ENCODE results near the gene SNX32. TPM values are rescaled to one million over a fixed set of nuclear protein-coding genes. Genes with fewer than 3 reads are reported as not detected.
A peak's percentile ranks its signal among the peaks of the same experiment; 100 is the strongest.

Gene SNX32
- total and polyA plus RNA-seq, 11 donors, result 0.11 to 0.54 (median 0.37) TPM; not detected in 5

DNA sequence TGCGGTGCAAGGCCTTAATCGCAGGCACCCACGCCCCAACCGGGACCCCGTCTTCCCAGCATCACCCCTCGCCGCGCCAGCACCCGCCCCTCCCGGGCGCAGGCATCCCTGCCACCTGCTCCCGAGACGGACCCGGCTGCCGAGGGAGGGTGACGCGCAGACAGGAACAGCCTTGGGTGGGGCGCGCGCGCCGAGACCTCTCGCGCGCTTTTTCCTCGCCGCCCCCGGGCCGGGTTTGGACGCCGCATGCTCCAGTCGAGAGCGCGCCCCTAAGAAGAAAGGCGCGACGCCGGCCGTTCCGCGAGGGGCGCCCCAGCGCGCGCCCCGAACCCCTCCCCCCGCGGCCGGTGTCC is 23.7 kb downstream of the SNX32 start:
- intact Hi-C loops (cut with DNase I), result loop anchor here in 2 of 10 donors (5.0 to 10.0 kb wide), 3 partner anchors 195 to 407 kb away; partner anchors contain the start of genes PCNX3 (in 1 of the 2), RAB1B (in 1 of the 2) and RELA (in 1 of the 2)
- H3K9me3 ChIP-seq, result no peaks in the 10 kb centered on the region
- peak in 1 of 5 donors; percentile 51 for DNase-seq
- H3K27ac ChIP-seq, result peak overlapping the region; percentile 94 to 99 (median 98)
- peaks cover 0 to 55% (median 32%) of the 10 kb centered on the region in 12 donors for H3K4me1 ChIP-seq
- WGBS, 4 donors, result 0% methylated on average over 6 to 49 of the region's 49 CpGs; no CpG with 5 or more reads in 1 of the 4 donors
- no peaks in the 10 kb centered on the region for H3K27me3 ChIP-seq
- peaks cover 0 to 51% (median 48%) of the 10 kb centered on the region in 9 donors for H3K36me3 ChIP-seq
- H3K4me3 ChIP-seq, result peak overlapping the region; percentile 74 to 100 (median 94)
- no peak for ATAC-seq
- TF ChIP-seq, protein P1, sequence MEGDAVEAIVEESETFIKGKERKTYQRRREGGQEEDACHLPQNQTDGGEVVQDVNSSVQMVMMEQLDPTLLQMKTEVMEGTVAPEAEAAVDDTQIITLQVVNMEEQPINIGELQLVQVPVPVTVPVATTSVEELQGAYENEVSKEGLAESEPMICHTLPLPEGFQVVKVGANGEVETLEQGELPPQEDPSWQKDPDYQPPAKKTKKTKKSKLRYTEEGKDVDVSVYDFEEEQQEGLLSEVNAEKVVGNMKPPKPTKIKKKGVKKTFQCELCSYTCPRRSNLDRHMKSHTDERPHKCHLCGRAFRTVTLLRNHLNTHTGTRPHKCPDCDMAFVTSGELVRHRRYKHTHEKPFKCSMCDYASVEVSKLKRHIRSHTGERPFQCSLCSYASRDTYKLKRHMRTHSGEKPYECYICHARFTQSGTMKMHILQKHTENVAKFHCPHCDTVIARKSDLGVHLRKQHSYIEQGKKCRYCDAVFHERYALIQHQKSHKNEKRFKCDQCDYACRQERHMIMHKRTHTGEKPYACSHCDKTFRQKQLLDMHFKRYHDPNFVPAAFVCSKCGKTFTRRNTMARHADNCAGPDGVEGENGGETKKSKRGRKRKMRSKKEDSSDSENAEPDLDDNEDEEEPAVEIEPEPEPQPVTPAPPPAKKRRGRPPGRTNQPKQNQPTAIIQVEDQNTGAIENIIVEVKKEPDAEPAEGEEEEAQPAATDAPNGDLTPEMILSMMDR (IDR thresholded peaks at IDR 0.05), result peak in 1 of 12 donors; percentile 4
- no peak for TF ChIP-seq POLR2A (IDR thresholded peaks at IDR 0.05)

DNA sequence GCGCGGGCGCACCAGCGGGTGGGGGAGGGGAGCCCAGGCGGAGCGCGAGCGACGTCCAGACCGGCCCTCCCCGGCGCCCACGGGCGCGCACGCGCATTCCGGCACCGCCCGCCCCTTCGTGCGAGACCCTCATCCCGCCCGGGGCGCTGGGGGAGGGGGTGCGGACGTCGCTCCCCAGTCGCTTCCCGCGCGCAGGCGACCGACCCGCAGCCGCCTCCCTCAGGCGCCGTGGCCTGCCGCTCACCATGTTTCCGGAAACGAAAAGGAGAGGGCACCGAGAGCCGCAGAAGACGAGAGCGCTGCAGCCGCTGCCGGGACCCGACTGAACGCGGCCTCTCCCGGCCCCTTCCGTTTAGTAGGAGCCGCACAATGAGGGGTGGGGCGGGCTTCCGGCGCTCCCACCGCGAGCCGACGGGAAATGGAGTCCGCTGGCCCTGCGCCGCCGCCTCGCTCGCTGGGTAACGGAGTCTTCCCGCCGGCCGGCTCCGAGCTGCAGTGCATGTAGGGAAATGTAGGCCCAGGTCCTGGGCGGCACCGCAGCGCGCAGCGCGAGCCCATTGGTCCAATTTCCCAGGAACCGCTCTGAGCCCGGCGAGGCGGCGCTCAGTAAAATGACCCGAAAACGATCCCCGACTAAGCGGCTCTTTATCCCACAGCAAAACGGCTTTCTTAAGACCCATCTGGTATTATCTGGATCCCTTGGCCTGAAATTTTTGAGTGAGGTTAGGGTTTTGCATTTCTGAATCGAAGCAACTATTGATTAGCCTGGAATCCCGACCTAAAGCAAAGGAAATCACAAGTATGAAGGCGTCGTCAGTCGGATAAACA is 24.3 kb downstream of the SNX32 start, which contains the start of gene CFL1:
CFL1 (minus strand) TSS at position 328 of the 828 bp plus-strand sequence; CDS start at position 247, 81 bp downstream.
- Histone ChIP-seq H3K9me3 (no peaks in the 10 kb centered on the region), H3K36me3 (peaks cover 0 to 51% (median 48%) of the 10 kb centered on the region in 9 donors), H3K4me3 (peak within 1 kb of the TSS; percentile 74 to 100 (median 94)), H3K27ac (peak within 1 kb of the TSS; percentile 94 to 99 (median 98)), H3K4me1 (peaks cover 0 to 57% (median 32%) of the 10 kb centered on the region in 12 donors), H3K27me3 (no peaks in the 10 kb centered on the region)
- 0 to 1% (median 0%) methylated on average over 54 to 92 of the region's 92 CpGs for WGBS, 4 donors
- TF ChIP-seq POLR2A (IDR thresholded peaks at IDR 0.05), result peak; percentile 59 to 98
- TF ChIP-seq, protein P1 (IDR thresholded peaks at IDR 0.05), result peak in 1 of 12 donors; percentile 1
- intact Hi-C loops (cut with DNase I), result loop anchor here in 3 of 10 donors (1.0 to 10.0 kb wide), 6 partner anchors 15 to 407 kb away; partner anchors contain the start of genes EFEMP2 (in 2 of the 3), FIBP (in 2 of the 3), PCNX3 (in 1 of the 3) and RAB1B (in 1 of the 3)
- ATAC-seq (peak; percentile 71 to 80 (median 76)), DNase-seq (peak; percentile 99)

DNA sequence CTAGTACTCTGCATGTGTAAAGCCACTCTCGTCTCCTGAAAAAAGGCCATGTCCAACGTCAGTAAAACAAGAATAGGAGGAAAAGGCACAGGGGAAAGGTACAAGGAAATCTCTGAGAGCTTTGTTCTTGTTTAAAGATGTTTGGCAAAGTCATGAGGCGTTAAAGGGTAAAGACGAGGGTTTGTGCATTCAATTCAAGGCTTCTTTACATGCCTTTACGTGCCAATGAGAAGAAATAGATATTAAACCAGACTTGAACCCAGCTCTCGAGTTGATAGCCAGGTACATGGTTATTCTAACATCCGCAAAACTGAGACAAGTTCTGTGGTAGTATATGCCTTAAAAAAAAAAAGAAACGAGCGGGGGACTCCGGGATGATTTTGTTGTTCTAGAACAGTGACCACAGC is 24.9 kb downstream of the SNX32 start:
- Histone ChIP-seq H3K4me3 (peak overlapping the region; percentile 32 to 100 (median 92)), H3K4me1 (peaks cover 0 to 57% (median 32%) of the 10 kb centered on the region in 12 donors), H3K27me3 (no peaks in the 10 kb centered on the region), H3K27ac (peak overlapping the region; percentile 94 to 99 (median 98)), H3K36me3 (peaks cover 0 to 51% (median 48%) of the 10 kb centered on the region in 9 donors), H3K9me3 (no peaks in the 10 kb centered on the region)
- DNase-seq (no peak), ATAC-seq (no peak)
- TF ChIP-seq POLR2A (IDR thresholded peaks at IDR 0.05), result no peak
- TF ChIP-seq, protein P1 (IDR thresholded peaks at IDR 0.05), result no peak
- WGBS, 4 donors, result 0 to 1% (median 0%) methylated on average over 10 of the region's 10 CpGs
- intact Hi-C loops (cut with DNase I), result loop anchor here in 4 of 10 donors (1.0 to 10.0 kb wide), 6 partner anchors 14 to 406 kb away; partner anchors contain the start of genes FIBP (in 3 of the 4), EFEMP2 (in 2 of the 4), PCNX3 (in 1 of the 4) and RAB1B (in 1 of the 4)
